Kidney epithelial cell (primary cell): ENCODE measurements around the gene NCS1. TPM values are rescaled to one million over a fixed set of nuclear protein-coding genes. Genes with fewer than 3 reads are reported as not detected.

Experiments
- DNase-seq: peaks from one replicate; pipeline ENCODE4 v3.0.0-alpha.2; 2010; ENCODE audit warnings: low read depth
- H3K27me3 ChIP-seq: 2 replicates; pipeline ENCODE4 v1.6.0; 2011; ENCODE audit warnings: low read length; ENCODE audit not compliant: control insufficient read depth, insufficient read depth
- H3K36me3 ChIP-seq: 2 replicates; pipeline ENCODE4 v1.5.1; 2011; ENCODE audit warnings: low read length; ENCODE audit not compliant: control insufficient read depth, insufficient read depth
- H3K4me3 ChIP-seq: 2 replicates; pipeline ENCODE4 v1.5.1; 2011; ENCODE audit warnings: low read depth, mild to moderate bottlenecking, control low read depth, low read length
- CTCF ChIP-seq: IDR thresholded peaks from 2 replicates; pipeline ENCODE4 v1.5.1; 2011; ENCODE audit warnings: mild to moderate bottlenecking, moderate library complexity, low read length, control low read depth, inconsistent platforms; ENCODE audit not compliant: insufficient read depth, poor library complexity, severe bottlenecking
- total RNA-seq: library from RNA; depleted of rRNA; stranded (reverse); fragments of >200 nt; gene quantifications from 2 replicates; pipeline ENCODE4 v1.2.3, GENCODE V29; 2015

NCS1 gene
- total RNA-seq, 1 donor from 2014 or later = 69.2 TPM

- Histone ChIP-seq H3K36me3 (no peaks in the 10 kb centered on the region), H3K4me3 (no peak overlapping the region), H3K27me3 (no peaks in the 10 kb centered on the region)
- DNase-seq = peak; percentile 77
- TF ChIP-seq CTCF = no peak
Observed at GRCh38 chr9:130128733-130129431, 43.3 kb upstream of the NCS1 start.

- no peak for DNase-seq
- no peak for TF ChIP-seq CTCF
- Histone ChIP-seq H3K27me3 (no peaks in the 10 kb centered on the region), H3K4me3 (no peak overlapping the region), H3K36me3 (no peaks in the 10 kb centered on the region)
Observed at GRCh38 chr9:130129432-130130061, 42.7 kb upstream of the NCS1 start.

- no peaks in the 10 kb centered on the region for H3K36me3 ChIP-seq
- DNase-seq = no peak
- no peak for TF ChIP-seq CTCF
- H3K27me3 ChIP-seq = no peaks in the 10 kb centered on the region
- H3K4me3 ChIP-seq = no peak overlapping the region
Observed at GRCh38 chr9:130132746-130133145, 39.5 kb upstream of the NCS1 start.

- no peak for DNase-seq
- Histone ChIP-seq H3K27me3 (no peaks in the 10 kb centered on the region), H3K4me3 (no peak overlapping the region), H3K36me3 (no peaks in the 10 kb centered on the region)
- no peak for TF ChIP-seq CTCF
Observed at GRCh38 chr9:130137081-130137640, 35.0 kb upstream of the NCS1 start.

GRCh38 chr9:130137641-130138081, 34.5 kb upstream of the NCS1 start:
- Histone ChIP-seq H3K4me3 (no peak overlapping the region), H3K36me3 (no peaks in the 10 kb centered on the region), H3K27me3 (no peaks in the 10 kb centered on the region)
- no peak for TF ChIP-seq CTCF
- no peak for DNase-seq
